ENCODE results near the gene TYMP. TPM values are rescaled to one million over a fixed set of nuclear protein-coding genes. Genes with fewer than 3 reads are reported as not detected.

TYMP gene
- total and polyA plus RNA-seq, 10 of the 15 experiments (the other 5 are each of a cell fraction or from before 2014, with no cell fraction given) = 0.42 to 57.8 (median 24.6) TPM

- TF ChIP-seq FOXM1 (IDR thresholded peaks at IDR 0.05; ENCODE audit: low read depth, low read length) = no peak
These were observed 20.9 kb downstream of the TYMP start (continued) for GRCh38 chr22:50508897-50509296.

- WGBS (ENCODE audit: insufficient coverage, insufficient replicate concordance, low lambda C conversion rate, missing lambda C conversion rate) = under 1% methylated on average over 47 of the region's 76 CpGs
- BruUV-seq (replicated peaks) = no TSS peak
- no peak for TF ChIP-seq JUND (IDR thresholded peaks at IDR 0.05; ENCODE audit: low read depth, low read length)
- peak; percentile 84 for TF ChIP-seq PBX3 (IDR thresholded peaks at IDR 0.05; ENCODE audit: insufficient replicate concordance, low read depth, low read length)
- peak; percentile 67; the same call in 1 of the 2 replicates for TF ChIP-seq ATF3 (IDR thresholded peaks at IDR 0.05; ENCODE audit: borderline replicate concordance, extremely low read depth, low read depth, low read length)
- peak; percentile 99 for TF ChIP-seq RELB (IDR thresholded peaks at IDR 0.05; ENCODE audit: low read depth)
- TF ChIP-seq NFXL1 (IDR thresholded peaks at IDR 0.05; ENCODE audit: borderline replicate concordance) = no peak
- 0 out of 2 replicates have a peak, but pooled peaks have one; percentile 36 for TF ChIP-seq ZNF687 (IDR thresholded peaks at IDR 0.05)
- TF ChIP-seq SIX5 (IDR thresholded peaks at IDR 0.05; ENCODE audit: low read depth, low read length, severe bottlenecking) = peak; percentile 29
- peak; percentile 40; the same call in 1 of the 2 replicates for TF ChIP-seq TBL1XR1 (IDR thresholded peaks at IDR 0.05; ENCODE audit: low read depth, low read length)
- no peak for TF ChIP-seq ZNF384 (IDR thresholded peaks at IDR 0.05; ENCODE audit: borderline replicate concordance, low read depth, low read length)
- peak; percentile 81 for TF ChIP-seq SIN3A (IDR thresholded peaks at IDR 0.05; ENCODE audit: low read depth, low read length)
These were observed 21.6 kb downstream of the TYMP start, which contains the start of gene NCAPH2 for GRCh38 chr22:50507991-50508884. NCAPH2 (plus strand) TSS chr22:50508224; CDS start chr22:50508338, 114 bp downstream.

More at GRCh38 chr22:50507991-50508884, 21.6 kb downstream of the TYMP start, which contains the start of gene NCAPH2:
- Histone ChIP-seq H3K27ac (ENCODE audit: control insufficient read depth, insufficient read depth) (peak within 1 kb of the TSS; percentile 90), H3K9ac (ENCODE audit: control insufficient read depth, insufficient read depth, low read length) (peak within 1 kb of the TSS; percentile 97), H3K4me3 (peak within 1 kb of the TSS; percentile 100), H3K4me1 (ENCODE audit: control insufficient read depth, insufficient read depth, low read length) (peaks cover 9% of the 10 kb centered on the region), H3K4me2 (ENCODE audit: control insufficient read depth, insufficient read depth) (peak within 1 kb of the TSS; percentile 92), H3K27me3 (replicated peaks in 1 of 2; ENCODE audit: control insufficient read depth in 2 of 2, insufficient read depth in 2 of 2, low read length in 1 of 2) (no peaks in the 10 kb centered on the region), H3K79me2 (ENCODE audit: control insufficient read depth, insufficient read depth, low read length) (peaks cover 47% of the 10 kb centered on the region), H3K36me3 (ENCODE audit: control insufficient read depth in 2 of 2, insufficient read depth in 2 of 2, low read length in 1 of 2) (peaks cover 4 to 8% of the 10 kb centered on the region in 2 experiments; a peak in 3 of 4 replicates), H3K9me3 (replicated peaks; ENCODE audit: control insufficient read depth, insufficient read depth, low read length) (no peaks in the 10 kb centered on the region), H4K20me1 (ENCODE audit: control insufficient read depth, insufficient read depth) (no peaks in the 10 kb centered on the region), H2AFZ (ENCODE audit: control insufficient read depth, low read depth, low read length) (peak within 1 kb of the TSS; percentile 90)
- DNase-seq (ENCODE audit: low read depth, low spot score) = peak; percentile 83
- intact Hi-C loops (cut with micrococcal nuclease; ENCODE audit: unreplicated experiment) = loop anchor here (1.0 kb wide), 1 partner anchor 33 kb away; the partner anchor contains the start of gene SBF1
- ChIA-PET SMC1A (ENCODE audit: uncharacterized antibody, unreplicated experiment) (interaction anchor here (0.7 to 2.8 kb wide), 9 partner anchors 10 to 112 kb away, joined by 3 to 18 read pairs (median 4); partner anchors contain the start of gene SCO2), CTCF (interaction anchor here (0.9 to 3.6 kb wide), 9 partner anchors 11 to 113 kb away, joined by 3 to 38 read pairs (median 9); partner anchors contain the start of genes SCO2 and SYCE3), RAD21 (ENCODE audit: unreplicated experiment) (interaction anchor here (0.6 to 3.1 kb wide), 20 partner anchors 10 to 257 kb away, joined by 3 to 64 read pairs (median 4); partner anchors contain the start of genes ARSA, HDAC10, SCO2 and TYMP), POLR2A (interaction anchor here (0.6 to 7.2 kb wide), 19 partner anchors 16 to 257 kb away, joined by 3 to 84 read pairs (median 4); partner anchors contain the start of genes CHKB, HDAC10, KLHDC7B and SCO2)
- in situ Hi-C loops (cut with MboI) = no loop called here
- peak; percentile 94 for FAIRE-seq
- ATAC-seq = peak; percentile 69
